HG03558 (cell line): ENCODE results near the gene CTNNA3.

Experiments
- ATAC-seq: cut with Tn5 transposase; IDR thresholded peaks from one replicate; pipeline ENCODE4 v1.9.1; 2021; ENCODE audit warnings: moderate number of reproducible peaks; ENCODE audit not compliant: unreplicated experiment; ENCODE audit errors: extremely low read depth

CTNNA3 gene

GRCh38 chr10:65891073-65891981 lies 1804.7 kb downstream of the CTNNA3 start:
- ATAC-seq: peak; percentile 75

GRCh38 chr10:65864529-65864928 lies 1831.5 kb downstream of the CTNNA3 start:
- ATAC-seq: no peak

GRCh38 chr10:65864036-65864435 lies 1832.0 kb downstream of the CTNNA3 start:
- no peak for ATAC-seq
